PC-9 (cell line): ENCODE results near the gene SLC41A1. TPM values are rescaled to one million over a fixed set of nuclear protein-coding genes. Genes with fewer than 3 reads are reported as not detected.
A peak's percentile ranks its signal among the peaks of the same experiment; 100 is the strongest.

ENCODE experiments used
- BruUV-seq: library from RNA; stranded (reverse); fragments of 400-500 nt; replicated peaks from 2 replicates; lab custom pipeline; 2021; lab: Mats Ljungman, UMichigan
- CTCF ChIA-PET: fragments of 300-600 bp; sonication (Branson Sonifier 250); formaldehyde crosslinking; loops from one replicate; lab custom pipeline; 2022; ENCODE audit warnings: antibody characterized with exemption; lab: Charles Lee
- POLR2A ChIA-PET: fragments of 300-600 bp; sonication (Branson Sonifier 250); formaldehyde crosslinking; loops from one replicate; lab custom pipeline; 2022; ENCODE audit warnings: antibody characterized with exemption; ENCODE audit not compliant: unreplicated experiment; lab: Charles Lee
- DNase-seq, 2 experiments: peaks; one replicate each; pipeline versions ENCODE4 v3.0.0 to v3.0.0-alpha.2; 2015 to 2022; ENCODE audit warnings: mixed read lengths in 1 of 2
- H2AFZ ChIP-seq: fragments of 200-600 bp; sonication (generic); 2 replicates; pipeline ENCODE4 v1.8.1; 2017; ENCODE audit warnings: antibody characterized with exemption
- H3F3A ChIP-seq: fragments of 200-600 bp; sonication (generic); 2 replicates; pipeline ENCODE4 v1.8.1; 2017; ENCODE audit warnings: antibody characterized with exemption, mild to moderate bottlenecking, low read depth; ENCODE audit not compliant: insufficient read depth
- H3K27ac ChIP-seq: fragments of 200-600 bp; sonication (generic); 2 replicates; pipeline ENCODE4 v1.6.1; 2016; ENCODE audit warnings: mixed run types
- H3K27me3 ChIP-seq: fragments of 200-600 bp; sonication (generic); 2 replicates; pipeline ENCODE4 v1.6.1; 2016; ENCODE audit warnings: low read depth, mixed run types; ENCODE audit not compliant: insufficient read depth
- H3K36me3 ChIP-seq: fragments of 200-600 bp; sonication (generic); 2 replicates; pipeline ENCODE4 v1.6.1; 2016; ENCODE audit warnings: low read depth, mixed run types
- H3K4me1 ChIP-seq: fragments of 200-600 bp; sonication (generic); replicated peaks from 2 replicates; pipeline ENCODE4 v1.6.1; 2016; ENCODE audit warnings: mixed run types; ENCODE audit not compliant: insufficient read depth
- H3K4me2 ChIP-seq: fragments of 200-600 bp; sonication (generic); 2 replicates; pipeline ENCODE4 v1.6.1; 2017; ENCODE audit warnings: mixed run types
- H3K4me3 ChIP-seq: fragments of 200-600 bp; sonication (generic); 2 replicates; pipeline ENCODE4 v1.6.1; 2016; ENCODE audit warnings: mixed run types
- H3K79me2 ChIP-seq: fragments of 200-600 bp; sonication (generic); 2 replicates; pipeline ENCODE4 v1.6.1; 2017; ENCODE audit warnings: low read depth, mixed run types
- H3K9me2 ChIP-seq: fragments of 200-600 bp; sonication (generic); 2 replicates; pipeline ENCODE4 v1.8.1; 2017; ENCODE audit warnings: mild to moderate bottlenecking; ENCODE audit not compliant: insufficient read depth
- H3K9me3 ChIP-seq: fragments of 200-600 bp; sonication (generic); 2 replicates; pipeline ENCODE4 v1.8.1; 2016; ENCODE audit warnings: low read depth; ENCODE audit not compliant: insufficient read depth
- H4K20me1 ChIP-seq: fragments of 200-600 bp; sonication (generic); 2 replicates; pipeline ENCODE4 v1.8.1; 2017; ENCODE audit not compliant: insufficient read depth
- CTCF ChIP-seq: fragments of 200-600 bp; sonication (generic); conservative IDR thresholded peaks from 2 replicates; pipeline ENCODE4 v1.6.1; 2017; ENCODE audit warnings: mixed run types, antibody characterized with exemption, mild to moderate bottlenecking, moderate library complexity
- EZH2 ChIP-seq: fragments of 200-600 bp; sonication (generic); IDR thresholded peaks from 2 replicates; pipeline ENCODE4 v1.8.0; 2017; ENCODE audit warnings: antibody characterized with exemption, low read depth
- intact Hi-C: fragments of 100-400 bp; cut with micrococcal nuclease; formaldehyde crosslinking; loops from one replicate; pipeline ENCODE4 v1.10.0; 2022; ENCODE audit not compliant: unreplicated experiment
- total RNA-seq: library from RNA; stranded (reverse); gene quantifications from 2 replicates; pipeline ENCODE4 v1.2.3, GENCODE V29; 2021

SLC41A1 gene
- total RNA-seq, 1 experiment from 2014 or later: 34.5 TPM

GRCh38 chr1:205743977-205744376, 69.0 kb downstream of the SLC41A1 start:
- H3F3A ChIP-seq: peaks cover 43% of the 10 kb centered on the region
- H2AFZ ChIP-seq: no peak overlapping the region
- DNase-seq: no peak
- CTCF ChIA-PET: no interaction called here
- TF ChIP-seq EZH2 (no peak), CTCF (no peak)
- H3K27ac ChIP-seq: no peak overlapping the region
- no peaks in the 10 kb centered on the region for H3K27me3 ChIP-seq
- H3K4me2 ChIP-seq: no peak overlapping the region
- H3K4me3 ChIP-seq: no peak overlapping the region
- no TSS peak for BruUV-seq
- intact Hi-C loops: no loop called here
- H4K20me1 ChIP-seq: peaks cover 83% of the 10 kb centered on the region
- H3K4me1 ChIP-seq: peaks cover 27% of the 10 kb centered on the region
- no peaks in the 10 kb centered on the region for H3K9me3 ChIP-seq
- POLR2A ChIA-PET: no interaction called here
- H3K79me2 ChIP-seq: peaks cover 97% of the 10 kb centered on the region
- H3K36me3 ChIP-seq: peaks cover 26% of the 10 kb centered on the region
- H3K9me2 ChIP-seq: no peaks in the 10 kb centered on the region

GRCh38 chr1:205741681-205742080, 71.3 kb downstream of the SLC41A1 start:
- ChIA-PET POLR2A (no interaction called here), CTCF (no interaction called here)
- DNase-seq: no peak
- intact Hi-C loops: no loop called here
- H3K9me3 ChIP-seq: no peaks in the 10 kb centered on the region
- peaks cover 70% of the 10 kb centered on the region for H4K20me1 ChIP-seq
- no peaks in the 10 kb centered on the region for H3K9me2 ChIP-seq
- peaks cover 97% of the 10 kb centered on the region for H3K79me2 ChIP-seq
- peak overlapping the region; percentile 18; the same call in 1 of the 2 replicates for H3K27ac ChIP-seq
- H3F3A ChIP-seq: peaks cover 46% of the 10 kb centered on the region
- H3K4me3 ChIP-seq: no peak overlapping the region
- no TSS peak for BruUV-seq
- no peak overlapping the region for H2AFZ ChIP-seq
- no peaks in the 10 kb centered on the region for H3K27me3 ChIP-seq
- no peak overlapping the region for H3K4me2 ChIP-seq
- peaks cover 17% of the 10 kb centered on the region for H3K36me3 ChIP-seq
- H3K4me1 ChIP-seq: peaks cover 9% of the 10 kb centered on the region; the same call in 1 of the 2 replicates
- TF ChIP-seq CTCF (no peak), EZH2 (no peak)

- Histone ChIP-seq H3K4me3 (no peak overlapping the region), H3F3A (peaks cover 45% of the 10 kb centered on the region), H3K9me3 (no peaks in the 10 kb centered on the region), H3K27me3 (no peaks in the 10 kb centered on the region), H2AFZ (no peak overlapping the region), H4K20me1 (peaks cover 56% of the 10 kb centered on the region), H3K36me3 (peaks cover 25% of the 10 kb centered on the region), H3K4me1 (no peaks in the 10 kb centered on the region), H3K27ac (no peak overlapping the region), H3K4me2 (no peak overlapping the region), H3K79me2 (peaks cover 97% of the 10 kb centered on the region), H3K9me2 (no peaks in the 10 kb centered on the region)
- TF ChIP-seq CTCF: no peak
- no peak for TF ChIP-seq EZH2
- intact Hi-C loops: no loop called here
- POLR2A ChIA-PET: interaction anchor here (0.7 kb wide), 1 partner anchor 35 kb away, joined by 3 read pairs; no protein-coding TSS in a partner anchor
- DNase-seq: no peak
- CTCF ChIA-PET: interaction anchor here (0.5 kb wide), 1 partner anchor 9 kb away, joined by 4 read pairs; no protein-coding TSS in a partner anchor
- no TSS peak for BruUV-seq
These were observed 73.4 kb downstream of the SLC41A1 start for GRCh38 chr1:205739348-205740160.

Other genes with a start within 250 kb of the SLC41A1 start
- 40.3 and 48.1 TPM in 2 replicates for gene ELK4, start 181.2 kb downstream of the SLC41A1 start, total RNA-seq
- gene SLC45A3, start 132.7 kb downstream of the SLC41A1 start, total RNA-seq: 15.2 and 19.9 TPM in 2 replicates
- gene NUCKS1, start 63.0 kb downstream of the SLC41A1 start, total RNA-seq: 273 and 319 TPM in 2 replicates
- 10.4 and 11.1 TPM in 2 replicates for gene RAB29, start 37.7 kb downstream of the SLC41A1 start, total RNA-seq
- not detected in 2 replicates for gene PM20D1, start 36.9 kb upstream of the SLC41A1 start, total RNA-seq
- gene SLC26A9, start 130.3 kb upstream of the SLC41A1 start, total RNA-seq: 0.98 and 1.0 TPM in 2 replicates
- not detected in 2 replicates for gene RAB7B, start 190.2 kb upstream of the SLC41A1 start, total RNA-seq
- 0.65 and 1.2 TPM in 2 replicates for gene CTSE, start 210.7 kb upstream of the SLC41A1 start, total RNA-seq
- gene RHEX, start 240.0 kb upstream of the SLC41A1 start, total RNA-seq: not detected in 2 replicates